Sigmoid colon (tissue), 4 donors: ENCODE data around the gene PTGER4.

ENCODE experiments used
- CTCF ChIP-seq, 4 experiments: fragments of 450-650 bp in 3 of 4; fragments of 200-600 bp in 1 of 4; IDR thresholded peaks; one replicate each; pipeline ENCODE4 v1.5.1; 2016 to 2019; ENCODE audit warnings: antibody characterized with exemption in 4 of 4, mild to moderate bottlenecking in 3 of 4, moderate library complexity in 2 of 4
- POLR2AphosphoS5 ChIP-seq, 4 donors: sonication (generic); formaldehyde crosslinking; IDR thresholded peaks; one replicate each; pipeline ENCODE4 v1.6.1; 2017; ENCODE audit warnings: antibody characterized with exemption in 4 of 4

GRCh38 chr5:40735609-40736008 lies 55.9 kb downstream of the PTGER4 start:
- TF ChIP-seq CTCF (IDR thresholded peaks at IDR 0.05), result no peak
- no peak for TF ChIP-seq POLR2AphosphoS5 (IDR thresholded peaks at IDR 0.05)
